NCI-H128 (cell line): ENCODE results near the gene ZNF33A.
A peak's percentile ranks its signal among the peaks of the same experiment; 100 is the strongest.
"Not testable (repeated sequence)": the region's sequence is repeated elsewhere in the genome, so short reads cannot be mapped to it uniquely, and the experiment has no call there.

Source experiments
- DNase-seq: peaks from one replicate; lab custom pipeline; 2025; ENCODE audit not compliant: unreplicated experiment; lab: John Stamatoyannopoulos, UW

ZNF33A gene

GRCh38 chr10:38043516-38043915 lies 33.0 kb downstream of the ZNF33A start:
- no peak for DNase-seq

GRCh38 chr10:38045129-38045528 lies 34.7 kb downstream of the ZNF33A start:
- DNase-seq: no peak

- DNase-seq: no peak
Measured at GRCh38 chr10:38047666-38048065, 37.2 kb downstream of the ZNF33A start.

- DNase-seq: no peak
Measured at GRCh38 chr10:38050212-38050611, 39.7 kb downstream of the ZNF33A start.

- no peak for DNase-seq
Measured at GRCh38 chr10:38054361-38054797, 43.9 kb downstream of the ZNF33A start.

- DNase-seq: not testable (repeated sequence)
Measured at GRCh38 chr10:38055274-38055894, 44.9 kb downstream of the ZNF33A start.

- DNase-seq: not testable (repeated sequence)
Measured at GRCh38 chr10:38069663-38070062, 59.2 kb downstream of the ZNF33A start.

GRCh38 chr10:38070501-38070900 lies 60.0 kb downstream of the ZNF33A start:
- no peak for DNase-seq

GRCh38 chr10:38072552-38072951 lies 62.1 kb downstream of the ZNF33A start:
- DNase-seq: no peak

- no peak for DNase-seq
Measured at GRCh38 chr10:38076687-38077086, 66.2 kb downstream of the ZNF33A start.

GRCh38 chr10:38093318-38093717 lies 82.8 kb downstream of the ZNF33A start:
- DNase-seq: not testable (repeated sequence)

GRCh38 chr10:38093816-38094157 lies 83.3 kb downstream of the ZNF33A start:
- DNase-seq: no peak

GRCh38 chr10:38094158-38094926 lies 83.9 kb downstream of the ZNF33A start, which contains the start of gene ZNF37A:
Gene ZNF37A, plus strand, starts transcription at chr10:38094337. Its CDS starts 2,281 bp downstream, at chr10:38096618.
- DNase-seq: peak; percentile 57

- no peak for DNase-seq
Measured at GRCh38 chr10:38094927-38095574, 84.6 kb downstream of the ZNF33A start.

- DNase-seq: no peak
Measured at GRCh38 chr10:38102880-38103279, 92.4 kb downstream of the ZNF33A start.

- no peak for DNase-seq
Measured at GRCh38 chr10:38103756-38104155, 93.3 kb downstream of the ZNF33A start.

GRCh38 chr10:38112159-38112558 lies 101.7 kb downstream of the ZNF33A start:
- DNase-seq: no peak
